ENCODE measurements around the gene ZMIZ1. TPM values are rescaled to one million over a fixed set of nuclear protein-coding genes. Genes with fewer than 3 reads are reported as not detected.
"Not testable (repeated sequence)": the region's sequence is repeated elsewhere in the genome, so short reads cannot be mapped to it uniquely, and the experiment has no call there.

The ZMIZ1 gene
- total RNA-seq, 1 donor from 2014 or later = 93.9 TPM

DNA sequence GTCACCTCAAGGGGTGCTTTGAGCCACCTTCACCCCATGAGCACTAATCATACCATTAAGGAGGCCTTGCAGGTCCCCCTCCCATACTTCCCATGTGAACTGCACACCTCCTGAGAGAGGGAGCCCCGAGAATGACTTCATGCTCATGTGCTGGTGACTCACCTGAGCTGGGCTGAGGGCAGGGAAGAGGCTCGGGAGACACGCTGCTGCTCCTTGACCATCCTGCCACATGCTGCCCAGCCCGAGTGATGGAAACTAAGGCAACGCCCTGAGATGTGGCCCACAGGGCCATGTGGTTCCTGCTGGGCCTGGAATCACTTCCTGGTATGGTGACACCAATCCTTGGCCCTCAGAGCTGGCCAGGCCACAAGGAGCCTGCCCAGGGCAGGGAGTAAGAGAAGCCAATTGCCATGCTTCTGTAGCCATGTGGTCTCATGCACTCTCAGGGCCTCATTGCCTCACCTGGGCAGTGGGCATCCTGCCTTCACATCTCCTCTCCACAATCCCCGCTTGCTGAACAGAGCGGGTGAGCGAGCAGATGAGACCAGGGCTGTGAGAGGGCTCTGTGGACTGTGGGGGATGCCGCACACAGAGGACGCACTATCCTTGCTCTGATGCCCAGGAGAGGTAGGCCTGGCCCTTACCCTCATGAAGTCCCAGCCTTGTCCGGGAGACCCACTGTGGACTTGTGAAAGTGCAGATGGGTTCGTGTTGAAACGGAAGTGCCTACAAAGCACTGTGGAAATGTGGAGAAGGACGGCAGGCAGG is 260.2 kb downstream of the ZMIZ1 start:
- no peaks in the 10 kb centered on the region for H3K27me3 Mint-ChIP-seq
- ChIA-PET POLR2A (interaction anchor here (2.9 kb wide), 1 partner anchor 11 kb away, joined by 34 read pairs; no protein-coding TSS in a partner anchor), CTCF (no interaction called here)
- intact Hi-C loops (cut with micrococcal nuclease) = no loop called here
- TF ChIP-seq, protein P1, sequence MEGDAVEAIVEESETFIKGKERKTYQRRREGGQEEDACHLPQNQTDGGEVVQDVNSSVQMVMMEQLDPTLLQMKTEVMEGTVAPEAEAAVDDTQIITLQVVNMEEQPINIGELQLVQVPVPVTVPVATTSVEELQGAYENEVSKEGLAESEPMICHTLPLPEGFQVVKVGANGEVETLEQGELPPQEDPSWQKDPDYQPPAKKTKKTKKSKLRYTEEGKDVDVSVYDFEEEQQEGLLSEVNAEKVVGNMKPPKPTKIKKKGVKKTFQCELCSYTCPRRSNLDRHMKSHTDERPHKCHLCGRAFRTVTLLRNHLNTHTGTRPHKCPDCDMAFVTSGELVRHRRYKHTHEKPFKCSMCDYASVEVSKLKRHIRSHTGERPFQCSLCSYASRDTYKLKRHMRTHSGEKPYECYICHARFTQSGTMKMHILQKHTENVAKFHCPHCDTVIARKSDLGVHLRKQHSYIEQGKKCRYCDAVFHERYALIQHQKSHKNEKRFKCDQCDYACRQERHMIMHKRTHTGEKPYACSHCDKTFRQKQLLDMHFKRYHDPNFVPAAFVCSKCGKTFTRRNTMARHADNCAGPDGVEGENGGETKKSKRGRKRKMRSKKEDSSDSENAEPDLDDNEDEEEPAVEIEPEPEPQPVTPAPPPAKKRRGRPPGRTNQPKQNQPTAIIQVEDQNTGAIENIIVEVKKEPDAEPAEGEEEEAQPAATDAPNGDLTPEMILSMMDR (IDR thresholded peaks at IDR 0.05) = no peak
- H3K9me3 Mint-ChIP-seq = no peaks in the 10 kb centered on the region
- DNase-seq (no peak), ATAC-seq (ENCODE audit: low read depth) (no peak)
- H3K4me1 Mint-ChIP-seq = peaks cover 28% of the 10 kb centered on the region
- no peak overlapping the region for H3K27ac Mint-ChIP-seq
- no peak overlapping the region for H3K4me3 Mint-ChIP-seq
- no peaks in the 10 kb centered on the region for H3K36me3 Mint-ChIP-seq (ENCODE audit: low read depth)

DNA sequence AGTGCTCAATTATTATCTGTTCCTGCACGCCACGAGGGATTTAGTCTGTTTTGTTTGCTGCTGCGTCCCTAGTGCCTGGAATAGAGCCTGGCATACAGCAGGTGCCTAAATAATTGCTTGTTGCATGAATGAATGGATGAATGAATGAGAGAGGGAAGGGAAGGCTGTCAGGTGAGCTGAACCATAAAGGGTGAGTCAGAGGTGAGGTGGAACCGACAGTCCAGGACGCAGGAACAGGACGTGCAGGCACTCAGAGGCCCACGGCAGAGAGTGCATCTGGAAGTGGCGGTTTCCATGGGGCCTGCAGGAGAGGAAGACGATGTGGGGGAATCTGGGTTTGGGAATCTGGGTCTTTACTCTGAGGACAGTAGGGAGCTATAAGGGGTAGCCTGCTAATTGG is 260.8 kb downstream of the ZMIZ1 start:
- ChIA-PET POLR2A (interaction anchor here (2.9 kb wide), 1 partner anchor 12 kb away, joined by 34 read pairs; no protein-coding TSS in a partner anchor), CTCF (no interaction called here)
- TF ChIP-seq, protein P1 (IDR thresholded peaks at IDR 0.05) = no peak
- Mint-ChIP-seq H3K4me1 (peaks cover 24% of the 10 kb centered on the region), H3K36me3 (ENCODE audit: low read depth) (no peaks in the 10 kb centered on the region), H3K27me3 (no peaks in the 10 kb centered on the region), H3K27ac (peak overlapping the region; percentile 13), H3K4me3 (no peak overlapping the region), H3K9me3 (no peaks in the 10 kb centered on the region)
- ATAC-seq (ENCODE audit: low read depth) (no peak), DNase-seq (no peak)
- intact Hi-C loops (cut with micrococcal nuclease) = no loop called here

DNA sequence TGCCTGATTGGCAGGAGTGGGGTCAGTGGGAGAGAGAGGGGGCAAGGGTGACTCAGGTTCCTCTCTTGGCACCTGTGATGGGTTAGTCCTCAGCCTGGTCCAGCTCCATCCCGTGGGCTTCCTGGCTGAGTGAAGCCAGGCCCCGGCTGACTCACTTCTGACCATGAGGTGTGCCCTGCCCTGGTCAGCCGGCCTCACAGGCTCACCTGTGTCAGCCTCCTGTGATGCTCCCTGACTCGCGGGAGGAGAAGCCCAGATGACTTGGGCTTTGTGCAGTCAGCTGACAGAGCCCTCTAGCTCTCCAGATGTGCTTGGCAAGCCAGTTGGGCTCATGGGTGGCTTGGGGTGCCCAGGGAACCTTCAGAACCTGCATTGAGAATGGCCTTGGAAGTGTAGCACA is 262.5 kb downstream of the ZMIZ1 start:
- Mint-ChIP-seq H3K4me1 (peaks cover 24% of the 10 kb centered on the region), H3K4me3 (no peak overlapping the region)
- TF ChIP-seq, protein P1 (IDR thresholded peaks at IDR 0.05) = no peak

DNA sequence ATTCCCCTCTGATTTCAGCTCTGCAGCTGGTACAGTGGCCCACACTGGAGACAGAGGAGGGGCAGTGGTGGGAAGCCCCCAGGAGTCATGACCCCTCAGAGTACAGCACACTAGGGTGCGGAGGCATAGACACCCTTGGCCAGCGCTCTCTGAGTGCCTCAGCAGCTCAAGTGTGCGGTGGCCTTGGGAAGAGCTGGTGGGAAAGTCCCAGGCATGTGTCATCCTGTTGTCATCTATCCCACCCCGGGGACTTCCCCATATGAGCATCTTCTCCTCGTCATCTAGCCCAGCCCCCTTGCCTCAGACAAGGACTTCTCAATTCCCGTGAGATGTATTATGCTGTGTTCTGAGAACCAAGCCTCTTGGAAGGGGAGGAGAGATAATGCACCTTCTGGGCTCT is 262.9 kb downstream of the ZMIZ1 start:
- peaks cover 24% of the 10 kb centered on the region for H3K4me1 Mint-ChIP-seq
- no peaks in the 10 kb centered on the region for H3K36me3 Mint-ChIP-seq (ENCODE audit: low read depth)
- TF ChIP-seq, protein P1 (IDR thresholded peaks at IDR 0.05) = no peak
- CTCF ChIA-PET = interaction anchor here (0.7 kb wide), 1 partner anchor 13 kb away, joined by 3 read pairs; no protein-coding TSS in a partner anchor
- DNase-seq (peak; percentile 57), ATAC-seq (ENCODE audit: low read depth) (peak; percentile 93)
- peak overlapping the region; percentile 41 for H3K4me3 Mint-ChIP-seq
- H3K27me3 Mint-ChIP-seq = no peaks in the 10 kb centered on the region
- intact Hi-C loops (cut with micrococcal nuclease) = loop anchor here (1.0 to 5.0 kb wide), 7 partner anchors 15 to 1029 kb away; partner anchors contain the start of genes PPIF and ZMIZ1
- no peaks in the 10 kb centered on the region for H3K9me3 Mint-ChIP-seq
- peak overlapping the region; percentile 79 for H3K27ac Mint-ChIP-seq
- POLR2A ChIA-PET = interaction anchor here (0.5 to 3.2 kb wide), 11 partner anchors 9 to 1301 kb away, joined by 3 to 34 read pairs (median 9); no protein-coding TSS in a partner anchor

More for the DNA sequence above, 262.5 kb downstream of the ZMIZ1 start:
- intact Hi-C loops (cut with micrococcal nuclease) = loop anchor here (1.0 to 5.0 kb wide), 7 partner anchors 15 to 1029 kb away; partner anchors contain the start of genes PPIF and ZMIZ1
- ChIA-PET POLR2A (interaction anchor here (0.5 to 3.2 kb wide), 11 partner anchors 8 to 1301 kb away, joined by 3 to 34 read pairs (median 9); no protein-coding TSS in a partner anchor), CTCF (interaction anchor here (0.7 kb wide), 1 partner anchor 14 kb away, joined by 3 read pairs; no protein-coding TSS in a partner anchor)
- peak overlapping the region; percentile 79 for H3K27ac Mint-ChIP-seq
- no peaks in the 10 kb centered on the region for H3K27me3 Mint-ChIP-seq
- ATAC-seq (ENCODE audit: low read depth) = peak; percentile 19
- H3K9me3 Mint-ChIP-seq = no peaks in the 10 kb centered on the region
- DNase-seq = no peak
- no peaks in the 10 kb centered on the region for H3K36me3 Mint-ChIP-seq (ENCODE audit: low read depth)

DNA sequence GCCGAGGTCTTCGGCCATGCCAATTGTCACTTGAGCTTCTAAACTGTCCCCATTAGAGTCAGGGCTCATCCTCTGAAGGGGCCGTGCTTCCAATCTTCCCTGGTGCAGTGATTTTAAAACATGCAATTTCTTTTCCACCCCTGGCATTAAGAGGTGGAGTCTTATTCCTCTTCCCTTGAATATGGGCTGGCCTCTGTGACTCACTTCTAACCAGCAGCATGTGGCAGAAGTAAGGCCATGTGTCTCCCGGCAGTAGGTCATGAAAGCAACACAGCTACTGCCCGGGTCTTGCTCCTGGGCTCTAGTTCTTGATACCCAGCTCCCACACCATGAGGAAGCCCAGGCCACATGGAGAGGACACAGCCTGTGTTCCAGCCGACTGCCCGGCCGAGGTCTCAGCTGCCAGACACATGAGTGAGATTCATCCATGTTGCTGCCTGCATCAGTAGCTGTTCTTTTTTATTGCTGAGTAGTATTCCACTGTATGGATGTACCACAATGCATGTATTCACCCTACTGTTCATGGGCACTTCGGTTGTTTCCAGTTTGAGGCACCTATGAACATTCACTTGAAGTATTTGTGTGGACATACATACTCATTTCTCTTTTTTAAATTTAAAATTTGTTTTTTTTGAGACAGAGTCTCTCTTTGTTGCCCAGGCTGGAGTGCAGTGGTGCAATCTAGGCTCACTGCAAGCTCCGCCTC is 264.0 kb downstream of the ZMIZ1 start:
- CTCF ChIA-PET = interaction anchor here (1.2 kb wide), 1 partner anchor 12 kb away, joined by 3 read pairs; no protein-coding TSS in a partner anchor
- intact Hi-C loops (cut with micrococcal nuclease) = loop anchor here (5.0 kb wide), 2 partner anchors 265 to 1030 kb away; partner anchors contain the start of gene ZMIZ1

More for the DNA sequence above, 264.0 kb downstream of the ZMIZ1 start:
- H3K36me3 Mint-ChIP-seq (ENCODE audit: low read depth); H3K9me3 Mint-ChIP-seq; H3K27ac Mint-ChIP-seq; DNase-seq; H3K27me3 Mint-ChIP-seq; H3K4me3 Mint-ChIP-seq; ATAC-seq (ENCODE audit: low read depth): not testable (repeated sequence)
- H3K4me1 Mint-ChIP-seq = peaks cover 24% of the 10 kb centered on the region
- POLR2A ChIA-PET = interaction anchor here (2.3 to 3.2 kb wide), 2 partner anchors 16 kb away, joined by 6 to 15 read pairs; no protein-coding TSS in a partner anchor
